NCI-H2227 (cell line): ENCODE measurements around the gene STX4.

Source experiments
- DNase-seq: peaks from one replicate; lab custom pipeline; 2025; ENCODE audit not compliant: unreplicated experiment; lab: John Stamatoyannopoulos, UW

Gene STX4

GRCh38 chr16:31032736-31033708 lies at the start of gene STX4:
Gene STX4, plus strand, starts transcription at chr16:31033558. Its CDS starts 248 bp downstream, at chr16:31033806.
- peak; percentile 99 for DNase-seq

- DNase-seq: no peak
These were observed 49.3 kb upstream of the STX4 start for GRCh38 chr16:30983898-30984610.

GRCh38 chr16:30984669-30985400 lies 48.5 kb upstream of the STX4 start, which contains the start of gene HSD3B7:
Gene HSD3B7, plus strand, starts transcription at chr16:30985207. Its CDS starts 452 bp downstream, at chr16:30985659.
- DNase-seq: peak; percentile 89

- DNase-seq: peak; percentile 30
These were observed 47.8 kb upstream of the STX4 start for GRCh38 chr16:30985401-30986128.

- no peak for DNase-seq
These were observed 47.0 kb upstream of the STX4 start for GRCh38 chr16:30986129-30986991.

- no peak for DNase-seq
These were observed 45.7 kb upstream of the STX4 start for GRCh38 chr16:30987581-30988190.

GRCh38 chr16:30989469-30990047 lies 43.8 kb upstream of the STX4 start:
- DNase-seq: no peak

- DNase-seq: no peak
These were observed 43.3 kb upstream of the STX4 start for GRCh38 chr16:30990105-30990504.

GRCh38 chr16:30991052-30991451 lies 42.3 kb upstream of the STX4 start:
- DNase-seq: no peak

- DNase-seq: no peak
These were observed 41.0 kb upstream of the STX4 start for GRCh38 chr16:30992276-30992780.

GRCh38 chr16:30992931-30993816 lies 40.2 kb upstream of the STX4 start:
- no peak for DNase-seq

GRCh38 chr16:30995927-30996323 lies 37.4 kb upstream of the STX4 start:
- no peak for DNase-seq

GRCh38 chr16:30996324-30996984 lies 36.9 kb upstream of the STX4 start:
- no peak for DNase-seq

GRCh38 chr16:30996985-30997724 lies 36.2 kb upstream of the STX4 start:
- no peak for DNase-seq

- DNase-seq: no peak
These were observed 35.3 kb upstream of the STX4 start for GRCh38 chr16:30997725-30998711.
